A549 treated with AZD9567 at 1 μM for 4 hours (cell line): ENCODE results near the gene KLHL8. TPM values are rescaled to one million over a fixed set of nuclear protein-coding genes. Genes with fewer than 3 reads are reported as not detected.

Experiments used
- total RNA-seq: library from RNA; stranded (reverse); fragments of 200-300 nt; extraction: Qiagen RNA extraction; gene quantifications from 5 replicates; pipeline ENCODE4 v1.2.3, GENCODE V29; 2022; ENCODE audit not compliant: insufficient read depth

Gene KLHL8
- total RNA-seq = 3.8 to 6.3 TPM (median 5.1 TPM) in 5 replicates

GRCh38 chr4:87220094-87220822 lies at the start of gene KLHL8:
Gene KLHL8, minus strand, starts transcription at chr4:87220618. Its CDS starts 25,079 bp downstream, at chr4:87195539.

Other genes starting within 250 kb of the KLHL8 start
- gene HSD17B13, start 102.3 kb upstream of the KLHL8 start, total RNA-seq = 0.06 to 0.09 TPM (median 0.07 TPM) in 3 of 5 replicates, not detected in the others
- gene HSD17B11, start 170.6 kb upstream of the KLHL8 start, total RNA-seq = 43.1 to 51.0 TPM (median 49.6 TPM) in 5 replicates
- 23.7 to 46.4 TPM (median 24.6 TPM) in 5 replicates for gene NUDT9, start 202.0 kb upstream of the KLHL8 start, total RNA-seq